Keratinocyte (primary cell): ENCODE measurements around the gene TEX29. TPM values are rescaled to one million over a fixed set of nuclear protein-coding genes. Genes with fewer than 3 reads are reported as not detected.

Experiments used
- DNase-seq: peaks from one replicate; pipeline ENCODE4 v3.0.0-alpha.2; 2011; ENCODE audit warnings: low read depth, missing footprints, low spot score
- FAIRE-seq: peaks from 2 replicates; lab custom pipeline; 2011; peaks lifted over from hg19 to GRCh38; lab: Jason Lieb, UNC
- H2AFZ ChIP-seq: 2 replicates; pipeline ENCODE4 v1.6.0; 2012; ENCODE audit warnings: low read length, control low read depth, inconsistent platforms; ENCODE audit not compliant: control insufficient read depth
- H3K27ac ChIP-seq: 2 replicates; pipeline ENCODE4 v1.5.1; 2011; ENCODE audit warnings: low read length; ENCODE audit not compliant: control insufficient read depth, insufficient read depth
- H3K27me3 ChIP-seq: 3 replicates; pipeline ENCODE4 v1.6.0; 2011; ENCODE audit warnings: low read length; ENCODE audit not compliant: control insufficient read depth, insufficient read depth; ENCODE audit errors: extremely low read depth
- H3K36me3 ChIP-seq, 2 experiments: 2 replicates in 1 of 2; 3 replicates in 1 of 2; pipeline ENCODE4 v1.5.1; 2011; ENCODE audit warnings: low read length in 2 of 2, mild to moderate bottlenecking in 1 of 2; ENCODE audit not compliant: control insufficient read depth in 2 of 2, insufficient read depth in 2 of 2; ENCODE audit errors: extremely low read depth in 1 of 2
- H3K4me1 ChIP-seq: 3 replicates; pipeline ENCODE4 v1.5.1; 2011; ENCODE audit warnings: low read length; ENCODE audit not compliant: control insufficient read depth, insufficient read depth; ENCODE audit errors: extremely low read depth
- H3K4me2 ChIP-seq: 3 replicates; pipeline ENCODE4 v1.6.0; 2011; ENCODE audit warnings: low read depth, low read length; ENCODE audit not compliant: control insufficient read depth, insufficient read depth; ENCODE audit errors: extremely low read depth
- H3K4me3 ChIP-seq, 3 experiments: fragments of 200-600 bp in 1 of 3; sonication (generic) in 1 of 3; 2 replicates in 2 of 3; 3 replicates in 1 of 3; pipeline ENCODE4 v1.5.1; 2011 to 2016; ENCODE audit warnings: low read length in 3 of 3, mild to moderate bottlenecking in 3 of 3, control low read depth in 2 of 3, inconsistent platforms in 1 of 3, low read depth in 1 of 3, mixed read lengths in 1 of 3, mixed run types in 1 of 3, moderate library complexity in 1 of 3; ENCODE audit not compliant: control insufficient read depth in 2 of 3, insufficient read depth in 2 of 3; ENCODE audit errors: extremely low read depth in 1 of 3
- H3K79me2 ChIP-seq: 2 replicates; pipeline ENCODE4 v1.6.0; 2012; ENCODE audit warnings: low read length; ENCODE audit not compliant: control insufficient read depth, insufficient read depth
- H3K9ac ChIP-seq: 3 replicates; pipeline ENCODE4 v1.6.0; 2011; ENCODE audit warnings: low read length; ENCODE audit not compliant: control insufficient read depth, insufficient read depth; ENCODE audit errors: extremely low read depth
- H3K9me1 ChIP-seq: 3 replicates; pipeline ENCODE4 v1.6.0; 2011; ENCODE audit warnings: low read length; ENCODE audit not compliant: control insufficient read depth, insufficient read depth; ENCODE audit errors: extremely low read depth
- H3K9me3 ChIP-seq: 2 replicates; pipeline ENCODE4 v1.5.1; 2012; ENCODE audit warnings: low read depth, low read length; ENCODE audit not compliant: control insufficient read depth
- H4K20me1 ChIP-seq: 3 replicates; pipeline ENCODE4 v1.6.0; 2011; ENCODE audit warnings: low read length; ENCODE audit not compliant: control insufficient read depth, insufficient read depth; ENCODE audit errors: extremely low read depth
- CTCF ChIP-seq, 3 experiments: IDR thresholded peaks in 1 of 3; conservative IDR thresholded peaks in 1 of 3; optimal IDR thresholded peaks in 1 of 3; 2 replicates in 2 of 3; 3 replicates in 1 of 3; pipeline versions ENCODE3 to v1.5.1; 2011; ENCODE audit warnings: low read length in 3 of 3, mild to moderate bottlenecking in 3 of 3, moderate library complexity in 2 of 3, control low read depth in 1 of 3, inconsistent platforms in 1 of 3; ENCODE audit not compliant: insufficient read depth in 2 of 3; ENCODE audit errors: extremely low read depth in 1 of 3
- EZH2 ChIP-seq: IDR thresholded peaks from one replicate; pipeline ENCODE4 v1.6.1; 2012; ENCODE audit warnings: inconsistent platforms, mild to moderate bottlenecking, low read length, moderate library complexity
- dilution Hi-C: fragments of 300-500 bp; cut with MboI; formaldehyde crosslinking; loops from one replicate; pipeline ENCODE4 v1.7.0; 2020; ENCODE audit warnings: low sequenced_read_pairs; ENCODE audit not compliant: extremely low pct_ligation_motif_present
- polyA plus RNA-seq, 5 experiments: library from polyadenylated mRNA; depleted of rRNA in 3 of 5; stranded (reverse) in 3 of 5; stranded (forward) in 1 of 5; unstranded in 1 of 5; fragments of >200 nt; gene quantifications; 1 replicate in 1 of 5; 2 replicates in 3 of 5; 3 replicates in 1 of 5; pipeline versions ENCODE4 v1.2.1 to v1.2.3, GENCODE V29; 2011 to 2012; ENCODE audit warnings: missing spikeins in 2 of 5, low read depth in 1 of 5, low replicate concordance in 1 of 5

Gene TEX29
- polyA plus RNA-seq, 1 donor (not counting 4 experiments of a cell fraction or from before 2014, with no cell fraction given), result 0.18 TPM

- no peak overlapping the region for H2AFZ ChIP-seq
- no peak overlapping the region for H3K4me2 ChIP-seq
- H3K9ac ChIP-seq, result no peak overlapping the region
- H3K4me3 ChIP-seq, result no peak overlapping the region
- dilution Hi-C loops, result no loop called here
- no peaks in the 10 kb centered on the region for H3K9me1 ChIP-seq
- H3K36me3 ChIP-seq, result no peaks in the 10 kb centered on the region
- no peaks in the 10 kb centered on the region for H3K9me3 ChIP-seq
- no peaks in the 10 kb centered on the region for H4K20me1 ChIP-seq
- H3K4me1 ChIP-seq, result no peaks in the 10 kb centered on the region
- H3K27ac ChIP-seq, result no peak overlapping the region
- DNase-seq (no peak), FAIRE-seq (no peak)
- TF ChIP-seq EZH2 (no peak), CTCF (optimal IDR thresholded peaks at IDR 0.05 in 1 of 3, IDR thresholded peaks at IDR 0.05 in 1 of 3, conservative IDR thresholded peaks at IDR 0.05 in 1 of 3; ENCODE audit: extremely low read depth in 1 of 3, insufficient read depth in 2 of 3, low read length in 3 of 3) (no peak)
- no peaks in the 10 kb centered on the region for H3K79me2 ChIP-seq
- H3K27me3 ChIP-seq, result no peaks in the 10 kb centered on the region
Observed at GRCh38 chr13:111368091-111368490, 47.6 kb downstream of the TEX29 start.

- Histone ChIP-seq H3K4me3 (no peak overlapping the region), H3K9ac (no peak overlapping the region), H2AFZ (no peak overlapping the region), H3K9me3 (no peaks in the 10 kb centered on the region), H3K36me3 (no peaks in the 10 kb centered on the region), H3K79me2 (no peaks in the 10 kb centered on the region), H3K4me2 (no peak overlapping the region), H3K4me1 (no peaks in the 10 kb centered on the region), H3K27ac (no peak overlapping the region), H4K20me1 (no peaks in the 10 kb centered on the region), H3K27me3 (no peaks in the 10 kb centered on the region), H3K9me1 (no peaks in the 10 kb centered on the region)
- no peak for FAIRE-seq
- no peak for DNase-seq
- TF ChIP-seq EZH2 (no peak), CTCF (optimal IDR thresholded peaks at IDR 0.05 in 1 of 3, IDR thresholded peaks at IDR 0.05 in 1 of 3, conservative IDR thresholded peaks at IDR 0.05 in 1 of 3; ENCODE audit: extremely low read depth in 1 of 3, insufficient read depth in 2 of 3, low read length in 3 of 3) (no peak)
- dilution Hi-C loops, result no loop called here
Observed at GRCh38 chr13:111370147-111370546, 49.7 kb downstream of the TEX29 start.
